Gastrocnemius medialis (tissue), 4 donors: ENCODE data around the gene MAST4. TPM values are rescaled to one million over a fixed set of nuclear protein-coding genes. Genes with fewer than 3 reads are reported as not detected.
"Not testable (repeated sequence)": the region's sequence is repeated elsewhere in the genome, so short reads cannot be mapped to it uniquely, and the experiment has no call there.

Experiments used
- ATAC-seq, 2 donors: fragments of 150-250 bp; one replicate each; pipeline ENCODE4 v1.9.1; 2016
- DNase-seq, 2 donors: peaks; one replicate each; pipeline ENCODE4 v3.0.0-alpha.2; 2019
- H3K27ac ChIP-seq, 4 donors: fragments of 200-600 bp; sonication (generic); 1 replicate in 1 of 4; 2 replicates in 3 of 4; pipeline ENCODE4 v1.5.1; 2016 to 2018; ENCODE audit warnings: mild to moderate bottlenecking in 2 of 4, moderate library complexity in 1 of 4
- H3K27me3 ChIP-seq, 3 donors: fragments of 200-600 bp; sonication (generic) in 2 of 3; 1 replicate in 1 of 3; 2 replicates in 2 of 3; pipeline versions ENCODE4 v1.5.1 to v1.6.0; 2016 to 2019; ENCODE audit warnings: mild to moderate bottlenecking in 1 of 3, moderate library complexity in 1 of 3
- H3K36me3 ChIP-seq, 2 donors: fragments of 200-600 bp; sonication (generic) in 1 of 2; one replicate each; pipeline ENCODE4 v1.5.1; 2017 to 2018
- H3K4me1 ChIP-seq, 2 donors: fragments of 200-600 bp; sonication (generic) in 1 of 2; one replicate each; pipeline ENCODE4 v1.5.1; 2016 to 2017; ENCODE audit warnings: mild to moderate bottlenecking in 2 of 2
- H3K4me3 ChIP-seq, 4 donors: fragments of 200-600 bp; sonication (generic) in 3 of 4; 1 replicate in 1 of 4; 2 replicates in 3 of 4; pipeline ENCODE4 v1.5.1; 2016 to 2019; ENCODE audit warnings: mild to moderate bottlenecking in 2 of 4
- H3K9me3 ChIP-seq, 3 donors: fragments of 200-600 bp; sonication (generic) in 2 of 3; 1 replicate in 1 of 3; 2 replicates in 2 of 3; pipeline ENCODE4 v1.5.1; 2016 to 2019
- POLR2A ChIP-seq, 2 donors: fragments of 450-650 bp; IDR thresholded peaks; one replicate each; pipeline ENCODE4 v1.6.1; 2017; ENCODE audit warnings: antibody characterized with exemption in 2 of 2, mild to moderate bottlenecking in 2 of 2, moderate library complexity in 2 of 2
- in situ Hi-C, 4 donors: fragments of 200-750 bp; cut with MboI; loops; one replicate each; pipeline versions ENCODE4 v1.15.0 to v1.8.0; 2017; ENCODE audit warnings: low sequenced_read_pairs in 4 of 4
- intact Hi-C: fragments of 100-400 bp; cut with DNase I; formaldehyde crosslinking; loops from one replicate; pipeline ENCODE4 v1.15.1; 2023; ENCODE audit warnings: low total_unique reads
- total RNA-seq, 4 donors: library from RNA; depleted of rRNA; stranded (reverse); fragments of >200 nt; gene quantifications; one replicate each; pipeline versions ENCODE4 v1.1.0 to v1.2.3, GENCODE V29; 2016
- TF ChIP-seq, protein P1 (sequence below), 5 experiments: fragments of 450-650 bp in 3 of 5; fragments of 200-600 bp in 2 of 5; sonication (generic) in 2 of 5; IDR thresholded peaks in 4 of 5; conservative IDR thresholded peaks in 1 of 5; 1 replicate in 4 of 5; 2 replicates in 1 of 5; pipeline ENCODE4 v1.5.1; 2016 to 2019; ENCODE audit warnings: antibody characterized with exemption in 5 of 5, mild to moderate bottlenecking in 3 of 5, moderate library complexity in 3 of 5

Gene MAST4
- total RNA-seq, 4 donors from 2014 or later = 24.1 to 42.0 (median 38.5) TPM

DNA sequence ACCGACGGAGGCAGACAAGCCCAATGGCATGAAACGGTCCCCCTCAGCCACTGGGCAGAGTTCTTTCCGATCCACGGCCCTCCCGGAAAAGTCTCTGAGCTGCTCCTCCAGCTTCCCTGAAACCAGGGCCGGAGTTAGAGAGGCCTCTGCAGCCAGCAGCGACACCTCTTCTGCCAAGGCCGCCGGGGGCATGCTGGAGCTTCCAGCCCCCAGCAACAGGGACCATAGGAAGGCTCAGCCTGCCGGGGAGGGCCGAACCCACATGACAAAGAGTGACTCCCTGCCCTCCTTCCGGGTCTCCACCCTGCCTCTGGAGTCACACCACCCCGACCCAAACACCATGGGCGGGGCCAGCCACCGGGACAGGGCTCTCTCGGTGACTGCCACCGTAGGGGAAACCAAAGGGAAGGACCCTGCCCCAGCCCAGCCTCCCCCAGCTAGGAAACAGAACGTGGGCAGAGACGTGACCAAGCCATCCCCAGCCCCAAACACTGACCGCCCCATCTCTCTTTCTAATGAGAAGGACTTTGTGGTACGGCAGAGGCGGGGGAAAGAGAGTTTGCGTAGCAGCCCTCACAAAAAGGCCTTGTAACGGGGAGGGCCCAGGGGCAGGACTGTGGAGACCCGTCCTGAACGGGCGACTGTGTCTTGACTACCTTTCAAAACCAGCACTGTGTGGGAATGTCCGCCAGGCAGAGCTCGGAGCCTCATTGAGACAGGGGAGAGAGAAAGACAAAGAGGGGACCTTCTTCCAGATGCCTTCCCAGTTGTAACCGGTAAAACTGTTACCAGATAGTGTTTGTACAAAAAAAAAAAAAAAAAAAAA, 570.5 kb downstream of the MAST4 start:
- H3K4me1 ChIP-seq = no peaks in the 10 kb centered on the region
- ATAC-seq (peak; percentile 14 to 42), DNase-seq (peak in 1 of 2 donors; percentile 48)
- in situ Hi-C loops (loop anchor here in 1 of 4 donors (10.0 kb wide), 1 partner anchor 48 kb away; no protein-coding TSS in a partner anchor), intact Hi-C loops (no loop called here)
- H3K9me3 ChIP-seq = no peaks in the 10 kb centered on the region
- H3K36me3 ChIP-seq = peaks cover 0 to 55% of the 10 kb centered on the region in 2 donors
- TF ChIP-seq, protein P1, sequence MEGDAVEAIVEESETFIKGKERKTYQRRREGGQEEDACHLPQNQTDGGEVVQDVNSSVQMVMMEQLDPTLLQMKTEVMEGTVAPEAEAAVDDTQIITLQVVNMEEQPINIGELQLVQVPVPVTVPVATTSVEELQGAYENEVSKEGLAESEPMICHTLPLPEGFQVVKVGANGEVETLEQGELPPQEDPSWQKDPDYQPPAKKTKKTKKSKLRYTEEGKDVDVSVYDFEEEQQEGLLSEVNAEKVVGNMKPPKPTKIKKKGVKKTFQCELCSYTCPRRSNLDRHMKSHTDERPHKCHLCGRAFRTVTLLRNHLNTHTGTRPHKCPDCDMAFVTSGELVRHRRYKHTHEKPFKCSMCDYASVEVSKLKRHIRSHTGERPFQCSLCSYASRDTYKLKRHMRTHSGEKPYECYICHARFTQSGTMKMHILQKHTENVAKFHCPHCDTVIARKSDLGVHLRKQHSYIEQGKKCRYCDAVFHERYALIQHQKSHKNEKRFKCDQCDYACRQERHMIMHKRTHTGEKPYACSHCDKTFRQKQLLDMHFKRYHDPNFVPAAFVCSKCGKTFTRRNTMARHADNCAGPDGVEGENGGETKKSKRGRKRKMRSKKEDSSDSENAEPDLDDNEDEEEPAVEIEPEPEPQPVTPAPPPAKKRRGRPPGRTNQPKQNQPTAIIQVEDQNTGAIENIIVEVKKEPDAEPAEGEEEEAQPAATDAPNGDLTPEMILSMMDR (IDR thresholded peaks at IDR 0.05 in 4 of 5, conservative IDR thresholded peaks at IDR 0.05 in 1 of 5) = no peak
- no peak for TF ChIP-seq POLR2A (IDR thresholded peaks at IDR 0.05)
- peak overlapping the region; percentile 8 to 46 (median 18) for H3K4me3 ChIP-seq
- peak overlapping the region; percentile 53 to 75 (median 57) for H3K27ac ChIP-seq
- no peaks in the 10 kb centered on the region for H3K27me3 ChIP-seq

DNA sequence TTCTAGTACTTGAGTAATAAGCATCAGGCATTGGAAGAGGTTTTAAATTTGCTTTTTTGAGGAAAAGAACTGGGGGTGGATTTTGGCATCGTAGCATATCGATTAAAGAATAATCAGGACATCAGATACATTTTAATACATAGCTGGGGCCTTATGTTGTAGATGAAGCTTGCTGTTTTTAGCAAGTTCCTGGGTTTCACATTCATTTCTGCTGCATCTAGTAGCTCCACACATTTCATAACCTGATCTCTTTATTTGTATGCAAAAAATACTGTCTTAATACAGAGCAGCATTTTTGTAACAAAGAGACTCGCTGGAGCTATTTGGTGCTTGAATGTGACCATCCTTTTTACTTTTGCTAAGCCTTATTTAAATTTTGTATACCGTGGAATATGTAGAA, 571.9 kb downstream of the MAST4 start:
- intact Hi-C loops (no loop called here), in situ Hi-C loops (loop anchor here in 1 of 4 donors (10.0 kb wide), 1 partner anchor 47 kb away; no protein-coding TSS in a partner anchor)
- no peak for TF ChIP-seq POLR2A (IDR thresholded peaks at IDR 0.05)
- TF ChIP-seq, protein P1 (IDR thresholded peaks at IDR 0.05 in 4 of 5, conservative IDR thresholded peaks at IDR 0.05 in 1 of 5) = no peak

DNA sequence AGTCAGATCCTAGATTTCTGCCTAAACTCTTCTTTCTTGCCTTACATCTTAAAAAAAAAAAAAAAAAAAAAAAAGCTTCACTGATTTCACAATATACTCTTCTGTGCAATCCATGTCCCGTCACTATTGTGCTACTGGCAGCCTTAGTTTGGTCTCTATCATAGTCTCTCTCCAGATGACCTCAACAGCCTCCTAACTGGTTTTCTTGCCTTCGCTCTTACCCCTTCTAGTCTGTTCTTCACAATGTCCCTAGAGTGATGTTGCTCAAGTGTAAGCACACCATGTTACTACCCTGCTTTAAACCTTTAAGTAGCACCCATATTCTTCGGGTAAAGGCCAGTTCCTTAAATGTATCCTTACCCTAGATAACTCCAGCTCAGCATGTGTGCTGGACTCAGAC, 574.6 kb downstream of the MAST4 start:
- no peak overlapping the region for H3K4me3 ChIP-seq
- peak; percentile 49 to 64 for ATAC-seq
- in situ Hi-C loops = no loop called here
- intact Hi-C loops = no loop called here
- DNase-seq = no peak
- H3K4me1 ChIP-seq = no peaks in the 10 kb centered on the region
- TF ChIP-seq, protein P1 (IDR thresholded peaks at IDR 0.05 in 4 of 5, conservative IDR thresholded peaks at IDR 0.05 in 1 of 5) = no peak
- TF ChIP-seq POLR2A (IDR thresholded peaks at IDR 0.05) = no peak
- H3K27me3 ChIP-seq = no peaks in the 10 kb centered on the region
- H3K36me3 ChIP-seq = peaks cover 0 to 15% of the 10 kb centered on the region in 2 donors
- no peaks in the 10 kb centered on the region for H3K9me3 ChIP-seq
- H3K27ac ChIP-seq = peak overlapping the region in 2 of 4 donors; percentile 21 to 26

More for the DNA sequence above, 571.9 kb downstream of the MAST4 start:
- DNase-seq (no peak), ATAC-seq (no peak)
- Histone ChIP-seq H3K9me3 (no peaks in the 10 kb centered on the region), H3K27me3 (no peaks in the 10 kb centered on the region), H3K27ac (no peak overlapping the region), H3K4me3 (no peak overlapping the region), H3K36me3 (peaks cover 0 to 42% of the 10 kb centered on the region in 2 donors), H3K4me1 (no peaks in the 10 kb centered on the region)

DNA sequence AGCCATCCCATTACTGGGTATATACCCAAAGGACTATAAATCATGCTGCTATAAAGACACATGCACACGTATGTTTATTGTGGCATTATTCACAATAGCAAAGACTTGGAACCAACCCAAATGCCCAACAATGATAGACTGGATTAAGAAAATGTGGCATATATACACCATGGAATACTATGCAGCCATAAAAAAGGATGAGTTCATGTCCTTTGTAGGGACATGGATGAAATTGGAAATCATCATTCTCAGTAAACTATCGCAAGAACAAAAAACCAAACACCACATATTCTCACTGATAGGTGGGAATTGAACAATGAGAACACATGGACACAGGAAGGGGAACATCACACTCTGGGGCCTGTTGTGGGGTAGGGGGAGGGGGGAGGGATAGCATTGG, 577.2 kb downstream of the MAST4 start:
- DNase-seq, H3K4me1 ChIP-seq, H3K27me3 ChIP-seq, H3K36me3 ChIP-seq, H3K27ac ChIP-seq, H3K9me3 ChIP-seq, H3K4me3 ChIP-seq, ATAC-seq, in situ Hi-C loops, intact Hi-C loops: not testable (repeated sequence)

GRCh38 chr5:67173959-67174358, 577.8 kb downstream of the MAST4 start:
- Histone ChIP-seq H3K9me3 (no peaks in the 10 kb centered on the region), H3K4me1 (no peaks in the 10 kb centered on the region), H3K4me3 (no peak overlapping the region), H3K36me3 (no peaks in the 10 kb centered on the region), H3K27ac (no peak overlapping the region), H3K27me3 (no peaks in the 10 kb centered on the region)
- intact Hi-C loops (no loop called here), in situ Hi-C loops (no loop called here)
- ATAC-seq (no peak), DNase-seq (no peak)
- TF ChIP-seq POLR2A (IDR thresholded peaks at IDR 0.05) = no peak
- TF ChIP-seq, protein P1 (IDR thresholded peaks at IDR 0.05 in 4 of 5, conservative IDR thresholded peaks at IDR 0.05 in 1 of 5) = no peak
